ENCODE data around the gene ZSCAN1.
"Not testable (repeated sequence)": the region's sequence is repeated elsewhere in the genome, so short reads cannot be mapped to it uniquely, and the experiment has no call there.

GRCh38 chr19:58008877-58009276, 24.9 kb upstream of the ZSCAN1 start:
- TF ChIP-seq POLR2AphosphoS5 (IDR thresholded peaks at IDR 0.05; ENCODE audit: borderline replicate concordance, low read depth, low read length); EZH2 (IDR thresholded peaks at IDR 0.05): not testable (repeated sequence)

Measured in SK-N-MC (cell line).